GM12801 (cell line): ENCODE measurements around the gene PDE1C.

Experiments used
- CTCF ChIP-seq: IDR thresholded peaks from one replicate; pipeline ENCODE4 v1.5.1; 2011; ENCODE audit warnings: control low read depth; ENCODE audit not compliant: insufficient read length; ENCODE audit errors: extremely low read depth

The PDE1C gene

GRCh38 chr7:32089678-32090077, 19.5 kb upstream of the PDE1C start:
- TF ChIP-seq CTCF = no peak

GRCh38 chr7:32089256-32089655, 19.0 kb upstream of the PDE1C start:
- no peak for TF ChIP-seq CTCF

- TF ChIP-seq CTCF = no peak
Measured at GRCh38 chr7:32088451-32088881, 18.3 kb upstream of the PDE1C start.

- no peak for TF ChIP-seq CTCF
Measured at GRCh38 chr7:32079510-32079909, 9.3 kb upstream of the PDE1C start.

- no peak for TF ChIP-seq CTCF
Measured at GRCh38 chr7:32078824-32079223, 8.6 kb upstream of the PDE1C start.

GRCh38 chr7:32077806-32078205, 7.6 kb upstream of the PDE1C start:
- TF ChIP-seq CTCF = no peak

- TF ChIP-seq CTCF = no peak
Measured at GRCh38 chr7:32075612-32076011, 5.4 kb upstream of the PDE1C start.

GRCh38 chr7:32074787-32075585, 4.8 kb upstream of the PDE1C start:
- no peak for TF ChIP-seq CTCF
